SK-N-SH treated with all-trans-retinoic acid at 6 μM for 48 hours (cell line): Measurements from ENCODE around the gene CELF4.
A peak's percentile ranks its signal among the peaks of the same experiment; 100 is the strongest.

Experiments used
- ATAC-seq: fragments of 200-7000 bp; cut with Tn5 transposase; 3 replicates; pipeline ENCODE4 v1.9.1; 2020; ENCODE audit warnings: mild to moderate bottlenecking, moderate library complexity
- ARNTL ChIP-seq: fragments of 450-650 bp; formaldehyde crosslinking; IDR thresholded peaks from 2 replicates; pipeline ENCODE4 v1.5.0; 2020; ENCODE audit warnings: low read depth, mild to moderate bottlenecking, moderate library complexity, borderline replicate concordance
- BACH2 ChIP-seq: fragments of 250-450 bp; sonication (Bioruptor Pico); IDR thresholded peaks from 2 replicates; pipeline ENCODE4 v1.9.0; 2021; ENCODE audit warnings: mild to moderate bottlenecking, borderline replicate concordance
- CREB5 ChIP-seq: fragments of 250-450 bp; sonication (Bioruptor Pico); IDR thresholded peaks from 2 replicates; pipeline ENCODE4 v1.5.1; 2020; ENCODE audit warnings: low read depth, mild to moderate bottlenecking, moderate library complexity
- CSDC2 ChIP-seq: fragments of 250-450 bp; sonication (Bioruptor Pico); IDR thresholded peaks from 2 replicates; pipeline ENCODE4 v1.5.0; 2020; ENCODE audit warnings: mild to moderate bottlenecking, moderate library complexity
- ISL1 ChIP-seq: fragments of 250-450 bp; sonication (Bioruptor Pico); IDR thresholded peaks from 2 replicates; pipeline ENCODE4 v2.1.2; 2022; ENCODE audit warnings: mild to moderate bottlenecking, moderate library complexity
- OSR1 ChIP-seq: fragments of 250-450 bp; sonication (Bioruptor Pico); IDR thresholded peaks from 2 replicates; pipeline ENCODE4 v1.8.0; 2022; ENCODE audit warnings: moderate library complexity, mild to moderate bottlenecking, inconsistent platforms
- PATZ1 ChIP-seq: fragments of 250-450 bp; sonication (Bioruptor Pico); IDR thresholded peaks from 2 replicates; pipeline ENCODE4 v1.8.0; 2020; ENCODE audit warnings: mild to moderate bottlenecking, moderate library complexity, borderline replicate concordance
- PPARA ChIP-seq: fragments of 250-450 bp; sonication (Bioruptor Pico); IDR thresholded peaks from 2 replicates; pipeline ENCODE4 v1.5.0; 2020; ENCODE audit warnings: mild to moderate bottlenecking, borderline replicate concordance
- RARB ChIP-seq: fragments of 250-450 bp; sonication (Bioruptor Pico); IDR thresholded peaks from 2 replicates; pipeline ENCODE4 v1.8.0; 2021; ENCODE audit warnings: mild to moderate bottlenecking, moderate library complexity
- SNAI2 ChIP-seq: fragments of 250-450 bp; sonication (Bioruptor Pico); IDR thresholded peaks from 2 replicates; pipeline ENCODE4 v1.5.0; 2020; ENCODE audit warnings: mild to moderate bottlenecking, moderate library complexity
- TCF4 ChIP-seq: fragments of 250-450 bp; sonication (Bioruptor Pico); IDR thresholded peaks from 2 replicates; pipeline ENCODE4 v1.8.0; 2021; ENCODE audit warnings: mild to moderate bottlenecking, moderate library complexity, borderline replicate concordance
- TOX ChIP-seq: fragments of 250-450 bp; sonication (Bioruptor Pico); IDR thresholded peaks from 2 replicates; pipeline ENCODE4 v1.8.0; 2021; ENCODE audit warnings: mild to moderate bottlenecking, moderate library complexity, borderline replicate concordance
- TSHZ2 ChIP-seq: fragments of 250-450 bp; sonication (Bioruptor Pico); IDR thresholded peaks from 2 replicates; pipeline ENCODE4 v1.5.0; 2020; ENCODE audit warnings: mild to moderate bottlenecking, moderate library complexity
- ZC3H10 ChIP-seq: fragments of 250-450 bp; sonication (Bioruptor Pico); IDR thresholded peaks from 2 replicates; pipeline ENCODE4 v1.5.1; 2021; ENCODE audit warnings: mild to moderate bottlenecking, moderate library complexity
- ZFP3 ChIP-seq: fragments of 250-450 bp; sonication (Bioruptor Pico); IDR thresholded peaks from 2 replicates; pipeline ENCODE4 v1.5.0; 2020; ENCODE audit warnings: mild to moderate bottlenecking, moderate library complexity
- ZFP30 ChIP-seq: fragments of 450-650 bp; formaldehyde crosslinking; IDR thresholded peaks from 2 replicates; pipeline ENCODE4 v1.5.0; 2022; ENCODE audit warnings: mild to moderate bottlenecking, moderate library complexity
- ZNF565 ChIP-seq: fragments of 450-650 bp; formaldehyde crosslinking; conservative IDR thresholded peaks from 2 replicates; pipeline ENCODE4 v1.5.0; 2020; ENCODE audit warnings: low read depth, mild to moderate bottlenecking, moderate library complexity
- ZNF70 ChIP-seq: fragments of 450-650 bp; formaldehyde crosslinking; IDR thresholded peaks from 2 replicates; pipeline ENCODE4 v1.5.0; 2020; ENCODE audit warnings: mild to moderate bottlenecking, moderate library complexity
- ZNF8 ChIP-seq: fragments of 450-650 bp; formaldehyde crosslinking; IDR thresholded peaks from 2 replicates; pipeline ENCODE4 v1.5.0; 2020; ENCODE audit warnings: mild to moderate bottlenecking, moderate library complexity

CELF4 gene

GRCh38 chr18:37525262-37525585 lies 40.4 kb downstream of the CELF4 start:
- TF ChIP-seq CSDC2 (CRISPR knock-in tag) (no peak), SNAI2 (CRISPR knock-in tag) (no peak), CREB5 (CRISPR knock-in tag) (no peak), PPARA (CRISPR knock-in tag) (no peak), ZNF70 (CRISPR knock-in tag) (no peak), PATZ1 (CRISPR knock-in tag) (no peak), BACH2 (CRISPR knock-in tag) (no peak), ZNF8 (CRISPR knock-in tag) (no peak), RARB (no peak), ZFP3 (CRISPR knock-in tag) (no peak)
- no peak for ATAC-seq

- TF ChIP-seq ARNTL (CRISPR knock-in tag) = no peak
- TF ChIP-seq ZNF565 (CRISPR knock-in tag) = no peak
- TF ChIP-seq ZFP3 (CRISPR knock-in tag) = no peak
- no peak for TF ChIP-seq ZFP30
- no peak for TF ChIP-seq ZNF8 (CRISPR knock-in tag)
- no peak for TF ChIP-seq TCF4
- no peak for TF ChIP-seq SNAI2 (CRISPR knock-in tag)
- TF ChIP-seq, all 23 proteins: peak for 0
- ATAC-seq = no peak
These were observed 40.9 kb downstream of the CELF4 start for GRCh38 chr18:37524498-37525261.

- TF ChIP-seq OSR1 (CRISPR knock-in tag) (no peak), ISL1 (CRISPR knock-in tag) (no peak), ARNTL (CRISPR knock-in tag) (no peak)
- no peak for ATAC-seq
These were observed 41.5 kb downstream of the CELF4 start for GRCh38 chr18:37524139-37524497.

GRCh38 chr18:37521510-37522465 lies 43.8 kb downstream of the CELF4 start:
- ATAC-seq = no peak; the same call in 2 of the 3 replicates
- TF ChIP-seq ARNTL (CRISPR knock-in tag) = no peak
- TF ChIP-seq ZC3H10 (CRISPR knock-in tag) = no peak
- no peak for TF ChIP-seq TSHZ2 (CRISPR knock-in tag)
- TF ChIP-seq TOX (CRISPR knock-in tag) = no peak
- TF ChIP-seq CREB5 (CRISPR knock-in tag) = no peak
- TF ChIP-seq BACH2 (CRISPR knock-in tag) = no peak
- TF ChIP-seq OSR1 (CRISPR knock-in tag) = no peak
- no peak for TF ChIP-seq ZNF565 (CRISPR knock-in tag)
- peak; percentile 74; the same call in 1 of the 2 replicates for TF ChIP-seq TCF4
- TF ChIP-seq, all 23 proteins: peak for 1
